ENCODE measurements around the gene STARD13.

- TF ChIP-seq CTCF (IDR thresholded peaks at IDR 0.05): peak; percentile 28
- TF ChIP-seq EZH2 (IDR thresholded peaks at IDR 0.05): no peak
- no peak for TF ChIP-seq EZH2phosphoT487 (IDR thresholded peaks at IDR 0.05)
These were observed at the start of gene STARD13 for GRCh38 chr13:33285420-33286124.
